GM21447 (cell line): ENCODE data around the gene OXT.
"Not testable (repeated sequence)": the region's sequence is repeated elsewhere in the genome, so short reads cannot be mapped to it uniquely, and the experiment has no call there.

Experiments used
- ATAC-seq: cut with Tn5 transposase; IDR thresholded peaks from one replicate; pipeline ENCODE4 v1.9.1; 2021; ENCODE audit not compliant: unreplicated experiment

Gene OXT

DNA sequence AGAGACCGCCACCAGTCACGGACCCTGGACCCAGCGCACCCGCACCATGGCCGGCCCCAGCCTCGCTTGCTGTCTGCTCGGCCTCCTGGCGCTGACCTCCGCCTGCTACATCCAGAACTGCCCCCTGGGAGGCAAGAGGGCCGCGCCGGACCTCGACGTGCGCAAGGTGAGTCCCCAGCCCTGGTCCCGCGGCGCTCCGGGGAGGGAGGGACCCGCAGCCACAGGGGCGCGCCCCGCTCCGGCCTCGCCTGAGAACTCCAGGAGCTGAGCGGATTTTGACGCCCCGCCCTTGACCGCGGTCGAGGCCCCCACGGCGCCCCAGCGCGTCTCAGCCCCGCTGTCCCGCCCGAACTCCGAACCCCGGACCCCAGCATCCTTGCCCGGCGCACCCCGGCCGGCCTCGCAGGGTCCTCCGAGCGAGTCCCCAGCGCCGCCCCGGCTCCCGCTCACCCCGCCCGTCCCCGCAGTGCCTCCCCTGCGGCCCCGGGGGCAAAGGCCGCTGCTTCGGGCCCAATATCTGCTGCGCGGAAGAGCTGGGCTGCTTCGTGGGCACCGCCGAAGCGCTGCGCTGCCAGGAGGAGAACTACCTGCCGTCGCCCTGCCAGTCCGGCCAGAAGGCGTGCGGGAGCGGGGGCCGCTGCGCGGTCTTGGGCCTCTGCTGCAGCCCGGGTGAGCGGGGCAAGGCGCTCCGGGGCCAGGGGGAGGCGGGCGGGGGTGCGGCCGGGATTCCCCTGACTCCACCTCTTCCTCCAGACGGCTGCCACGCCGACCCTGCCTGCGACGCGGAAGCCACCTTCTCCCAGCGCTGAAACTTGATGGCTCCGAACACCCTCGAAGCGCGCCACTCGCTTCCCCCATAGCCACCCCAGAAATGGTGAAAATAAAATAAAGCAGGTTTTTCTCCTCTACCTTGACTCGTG lies at the start of gene OXT:
TSS of gene OXT (plus strand) at position 11 of the 920 bp plus-strand sequence. CDS start at position 47, 36 bp downstream.
- no peak for ATAC-seq

DNA sequence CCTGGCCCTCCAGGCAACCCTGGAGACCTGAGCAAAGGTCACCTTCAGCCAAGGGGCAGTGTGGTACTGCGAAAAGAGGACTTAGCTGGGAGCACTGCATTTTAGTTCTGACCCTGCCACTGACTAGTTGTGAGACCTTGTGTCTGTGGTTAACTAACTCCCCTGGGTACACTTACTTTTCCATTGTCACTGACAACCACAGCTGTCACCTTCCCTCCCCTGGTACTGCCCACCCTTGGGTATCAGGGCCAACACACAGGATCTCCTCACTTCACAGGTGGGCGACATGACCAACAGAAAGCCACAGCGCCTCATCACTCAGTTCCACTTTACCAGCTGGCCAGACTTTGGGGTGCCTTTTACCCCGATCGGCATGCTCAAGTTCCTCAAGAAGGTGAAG lies 49.6 kb upstream of the OXT start:
- ATAC-seq: no peak

DNA sequence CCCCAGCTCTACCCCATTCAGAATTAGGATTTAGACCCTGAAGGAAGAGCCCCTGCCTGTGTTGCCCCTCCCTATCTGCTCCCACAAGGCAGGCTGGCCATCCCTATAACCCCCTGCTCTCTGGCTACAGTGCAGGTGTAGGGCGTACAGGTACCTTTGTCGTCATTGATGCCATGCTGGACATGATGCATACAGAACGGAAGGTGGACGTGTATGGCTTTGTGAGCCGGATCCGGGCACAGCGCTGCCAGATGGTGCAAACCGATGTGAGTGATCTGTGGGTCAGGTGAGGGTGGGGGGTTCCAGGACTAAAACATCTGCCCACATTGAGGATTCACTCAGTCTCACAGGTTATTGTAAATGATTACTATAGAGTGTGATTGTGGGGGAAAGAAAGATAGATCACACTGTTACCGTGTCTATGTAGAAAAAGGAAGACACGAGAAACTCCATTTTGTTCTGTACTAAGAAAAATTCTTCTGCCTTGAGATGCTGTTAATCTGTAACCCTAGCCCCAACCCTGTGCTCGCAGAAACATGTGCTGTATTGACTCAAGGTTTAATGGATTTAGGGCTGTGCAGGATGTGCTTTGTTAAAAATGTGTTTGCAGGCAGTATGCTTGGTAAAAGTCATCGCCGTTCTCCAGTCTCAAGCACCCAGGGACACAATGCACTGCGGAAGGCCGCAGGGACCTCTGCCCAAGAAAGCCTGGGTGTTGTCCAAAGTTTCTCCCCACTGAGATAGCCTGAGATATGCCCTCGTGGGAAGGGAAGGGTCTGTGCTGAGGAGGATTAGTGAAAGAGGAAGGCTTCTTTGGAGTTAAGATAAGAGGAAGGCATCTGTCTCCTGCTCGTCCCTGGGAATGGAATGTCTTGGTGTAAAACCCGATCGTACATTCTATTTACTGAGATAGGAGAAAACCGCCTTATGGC lies 48.6 kb upstream of the OXT start:
- ATAC-seq: not testable (repeated sequence)

DNA sequence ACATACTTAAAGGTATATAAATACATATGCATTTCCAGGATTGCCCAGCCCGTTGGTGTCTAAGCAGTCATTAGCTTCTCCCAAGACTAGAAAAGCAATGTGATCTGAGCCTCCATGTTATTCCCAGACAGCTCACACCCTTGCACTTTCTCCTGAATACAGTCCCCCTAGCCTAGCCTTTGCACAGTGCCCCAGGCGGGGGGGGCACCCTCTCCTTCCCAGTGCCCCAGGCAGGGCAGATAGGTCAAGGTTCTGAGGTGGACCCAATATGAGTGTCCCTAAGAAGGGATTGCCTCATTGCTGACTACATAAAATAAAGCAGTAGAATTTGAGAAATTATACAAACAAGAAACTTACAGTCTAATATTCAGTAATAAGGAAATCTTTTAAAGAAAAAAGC lies 43.4 kb upstream of the OXT start:
- ATAC-seq: no peak

DNA sequence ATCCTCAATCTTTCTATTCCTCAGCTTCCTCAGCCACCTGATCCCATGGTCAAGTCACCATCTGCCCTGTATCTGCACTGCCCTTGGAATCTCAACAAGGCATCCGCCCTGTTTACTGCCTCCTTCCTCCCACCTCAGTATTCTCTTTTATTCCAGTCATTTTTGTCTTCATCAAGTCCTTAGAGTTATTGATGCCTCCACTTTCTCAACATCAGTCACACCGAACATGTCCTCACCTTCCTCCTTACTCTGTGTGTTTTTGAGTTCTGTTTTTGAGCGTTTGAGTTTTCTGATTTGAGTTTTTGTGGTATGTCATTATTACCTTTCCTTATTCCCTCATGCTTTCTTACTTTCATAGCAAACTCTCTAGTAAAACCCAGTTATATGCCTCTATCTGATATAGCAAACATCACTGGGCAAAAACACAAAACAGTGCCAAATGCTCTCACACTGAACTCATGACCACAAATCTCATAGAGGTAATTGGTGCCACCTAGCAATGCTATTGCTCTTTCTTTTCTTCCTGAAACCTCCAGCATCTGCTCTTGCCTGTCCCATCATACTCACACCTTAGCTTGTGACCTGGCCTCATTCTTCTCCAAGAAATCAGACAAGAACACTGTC lies 39.8 kb upstream of the OXT start:
- ATAC-seq: no peak

DNA sequence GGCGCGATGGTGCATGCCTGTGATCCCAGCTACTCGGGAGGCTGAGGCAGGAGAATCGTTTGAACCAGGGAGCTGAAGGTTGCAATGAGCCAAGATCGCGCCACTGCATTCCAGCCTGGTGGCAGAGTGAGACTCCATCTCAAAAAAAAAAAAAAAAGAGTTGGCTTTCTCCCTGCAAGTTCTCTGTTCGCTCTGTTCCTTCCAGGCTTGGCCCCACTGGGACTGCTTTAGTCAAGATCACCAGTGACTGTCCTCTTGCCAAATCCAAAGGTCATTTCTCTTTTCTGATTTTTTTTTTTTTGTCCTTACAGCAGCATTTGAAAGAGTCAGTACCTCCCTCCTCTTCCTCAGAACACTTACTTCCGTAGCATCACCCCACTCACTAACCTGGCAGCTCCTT lies 38.8 kb upstream of the OXT start:
- ATAC-seq: no peak

DNA sequence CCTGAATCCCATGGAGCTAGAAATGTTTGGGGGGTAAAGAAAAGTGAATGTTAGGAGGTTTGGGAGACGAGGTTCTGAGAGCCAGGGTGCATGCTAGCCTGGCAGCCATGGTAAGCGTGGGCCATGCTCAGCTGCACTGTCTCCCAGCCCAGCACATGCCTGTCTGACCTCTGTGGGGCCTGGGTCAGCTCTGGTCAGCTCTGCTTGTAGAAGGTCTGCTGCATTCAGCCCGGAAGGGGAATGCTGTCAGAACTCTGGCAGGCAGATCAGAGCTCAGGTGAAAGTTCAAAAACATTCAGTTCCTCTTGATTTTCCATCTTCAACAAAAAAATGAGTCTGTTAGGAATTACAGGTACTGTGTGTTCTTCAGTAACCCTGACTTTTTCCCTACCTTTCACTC lies 33.8 kb upstream of the OXT start:
- ATAC-seq: no peak

DNA sequence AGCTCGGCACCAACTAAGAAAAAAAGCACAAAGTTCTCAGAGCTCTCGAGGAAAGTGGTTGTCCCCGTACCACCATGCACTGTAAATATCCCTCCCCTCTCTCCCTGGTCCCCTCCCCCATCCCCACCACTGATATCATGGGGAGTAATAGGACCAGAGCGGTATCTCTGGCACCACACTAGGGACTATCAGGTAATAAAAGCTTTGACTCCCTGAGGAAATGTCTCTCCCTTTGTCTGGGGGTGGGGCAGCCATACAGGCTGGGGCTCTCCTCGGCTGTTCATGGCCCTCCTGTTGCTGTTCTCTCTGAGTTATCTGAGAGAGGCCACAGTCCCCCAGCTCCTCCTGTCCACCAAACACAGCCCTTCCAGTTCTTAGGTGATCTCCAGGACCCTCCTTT lies 33.0 kb upstream of the OXT start:
- ATAC-seq: no peak

DNA sequence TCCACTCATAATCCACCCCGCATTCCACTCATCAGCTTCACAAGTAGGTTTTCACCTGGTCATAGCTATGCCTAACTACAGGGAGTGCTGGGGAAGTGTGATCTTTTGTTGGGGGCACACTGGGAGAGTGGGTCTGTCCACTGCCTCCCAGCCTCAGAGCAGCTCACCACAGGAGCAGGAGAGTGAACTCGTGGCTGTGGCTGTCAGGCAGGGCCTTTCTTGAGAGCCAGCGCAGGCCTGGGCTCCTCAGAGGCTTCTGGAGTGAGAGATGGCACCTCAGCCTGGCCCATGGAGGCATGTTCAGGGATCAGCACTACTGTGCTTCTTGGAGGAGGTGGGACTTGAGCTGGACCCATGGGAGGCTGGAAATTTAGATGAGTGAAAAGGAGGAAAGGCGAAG lies 32.0 kb upstream of the OXT start:
- no peak for ATAC-seq

DNA sequence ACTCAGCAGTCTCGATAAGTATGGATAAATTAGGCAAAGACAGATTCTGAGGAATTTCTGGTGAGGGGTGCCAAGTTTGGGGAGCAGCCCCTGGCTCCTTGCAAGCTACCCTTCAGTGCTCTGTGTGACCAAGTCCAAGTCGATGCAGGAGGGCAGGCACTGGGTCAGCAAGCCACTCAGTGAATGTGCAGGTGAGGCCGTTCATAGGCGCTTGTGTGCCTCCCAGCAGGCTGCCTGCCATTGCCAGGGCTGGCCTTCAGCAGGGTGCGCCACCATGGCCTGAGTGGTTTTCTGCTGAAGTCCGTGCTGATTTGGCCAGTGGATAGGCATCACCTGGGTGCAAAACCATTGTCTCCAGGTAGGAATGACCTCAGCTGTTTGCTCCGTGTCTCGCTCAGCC lies 31.3 kb upstream of the OXT start:
- no peak for ATAC-seq

DNA sequence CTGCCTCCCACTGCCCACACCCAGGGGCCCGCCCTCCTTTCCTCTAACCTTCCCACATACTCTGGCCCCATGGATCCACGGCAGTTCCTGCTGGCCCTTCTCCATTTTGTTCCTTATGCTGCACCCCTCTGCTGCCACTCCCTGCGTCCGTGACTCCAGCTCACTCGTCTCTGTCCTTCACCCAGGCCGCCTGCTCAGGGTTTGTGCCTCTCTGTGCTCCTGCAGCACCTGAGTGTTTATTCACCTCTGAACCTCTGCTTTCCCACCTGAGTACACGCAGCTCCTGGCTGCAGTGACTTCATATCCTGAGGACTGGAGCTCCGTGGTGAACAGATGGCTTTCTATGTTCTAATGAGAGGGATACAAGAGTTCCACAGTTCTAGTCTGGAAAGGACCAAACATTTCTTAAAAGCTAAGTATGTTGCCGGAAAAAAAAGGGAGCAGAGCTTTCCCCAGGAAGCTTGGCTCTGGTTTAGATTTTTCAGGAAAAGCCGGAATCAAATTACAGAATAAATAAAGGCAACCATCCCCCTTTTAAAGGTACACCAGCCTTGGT lies 29.5 kb upstream of the OXT start:
- no peak for ATAC-seq

DNA sequence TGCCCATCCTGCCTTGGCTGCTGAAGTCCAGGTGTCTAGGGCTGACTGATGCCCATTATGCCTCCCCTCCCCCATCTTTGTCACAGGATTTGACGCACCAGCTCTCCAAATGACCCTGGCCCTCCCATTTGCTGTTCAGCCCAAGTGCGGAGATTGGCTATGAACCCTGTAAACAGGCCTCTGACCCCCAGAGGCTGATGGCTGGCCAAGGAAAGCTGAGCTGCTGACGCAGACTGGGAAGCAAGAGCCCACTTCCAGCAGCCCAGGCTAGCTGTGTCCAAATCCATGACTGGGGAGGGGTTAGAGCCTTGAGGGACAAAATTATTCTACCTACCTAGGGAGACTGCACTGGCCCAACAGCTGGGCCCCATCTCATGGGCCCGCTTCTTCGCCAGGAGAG lies 28.8 kb upstream of the OXT start:
- ATAC-seq: no peak

DNA sequence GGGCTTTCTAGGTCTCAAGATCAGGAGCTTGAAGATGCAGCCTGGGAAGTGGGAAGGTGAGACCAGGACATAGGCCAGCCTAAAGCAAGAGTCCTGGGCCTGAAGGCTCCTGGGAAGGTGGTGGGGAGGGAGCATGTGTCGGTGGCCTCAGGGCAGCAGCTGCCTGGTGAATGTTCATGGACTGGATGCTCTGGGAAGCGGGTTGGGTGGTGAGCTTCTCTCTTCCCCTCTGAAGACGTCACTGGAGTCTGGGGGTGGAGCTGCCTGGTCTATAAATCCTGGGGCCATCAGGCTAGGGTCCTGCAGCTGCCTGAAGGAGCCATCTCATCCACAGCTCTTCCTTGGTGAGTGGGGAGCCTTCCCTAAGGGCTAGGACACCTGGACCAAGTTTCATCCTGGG lies 28.1 kb upstream of the OXT start, which contains the start of gene GNRH2:
TSS of gene GNRH2 (plus strand) at position 301 of the 400 bp plus-strand sequence. CDS start 793 bp downstream, outside the sequence.
- ATAC-seq: no peak

DNA sequence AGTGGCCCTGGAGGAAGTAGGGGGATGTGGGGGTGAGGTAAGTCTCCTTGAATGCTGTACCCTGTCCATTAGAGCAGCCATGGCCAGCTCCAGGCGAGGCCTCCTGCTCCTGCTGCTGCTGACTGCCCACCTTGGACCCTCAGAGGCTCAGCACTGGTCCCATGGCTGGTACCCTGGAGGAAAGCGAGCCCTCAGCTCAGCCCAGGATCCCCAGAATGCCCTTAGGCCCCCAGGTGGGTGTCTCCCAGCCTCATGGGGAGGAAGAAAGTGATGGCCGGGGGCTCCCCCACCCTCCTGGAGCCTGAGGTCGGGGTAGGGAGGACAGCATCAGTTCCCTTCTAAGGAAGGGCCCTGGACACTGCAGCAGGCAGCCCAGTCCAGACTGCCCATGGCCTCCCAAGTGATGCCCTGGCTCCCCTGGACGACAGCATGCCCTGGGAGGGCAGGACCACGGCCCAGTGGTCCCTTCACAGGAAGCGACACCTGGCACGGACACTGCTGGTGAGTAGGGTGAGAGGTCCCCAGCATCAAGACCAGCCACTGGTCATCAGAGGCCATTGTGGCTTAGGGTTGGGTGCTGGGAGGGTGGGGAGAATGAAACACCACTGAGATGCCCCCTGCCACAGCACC lies 27.0 kb upstream of the OXT start:
- no peak for ATAC-seq

DNA sequence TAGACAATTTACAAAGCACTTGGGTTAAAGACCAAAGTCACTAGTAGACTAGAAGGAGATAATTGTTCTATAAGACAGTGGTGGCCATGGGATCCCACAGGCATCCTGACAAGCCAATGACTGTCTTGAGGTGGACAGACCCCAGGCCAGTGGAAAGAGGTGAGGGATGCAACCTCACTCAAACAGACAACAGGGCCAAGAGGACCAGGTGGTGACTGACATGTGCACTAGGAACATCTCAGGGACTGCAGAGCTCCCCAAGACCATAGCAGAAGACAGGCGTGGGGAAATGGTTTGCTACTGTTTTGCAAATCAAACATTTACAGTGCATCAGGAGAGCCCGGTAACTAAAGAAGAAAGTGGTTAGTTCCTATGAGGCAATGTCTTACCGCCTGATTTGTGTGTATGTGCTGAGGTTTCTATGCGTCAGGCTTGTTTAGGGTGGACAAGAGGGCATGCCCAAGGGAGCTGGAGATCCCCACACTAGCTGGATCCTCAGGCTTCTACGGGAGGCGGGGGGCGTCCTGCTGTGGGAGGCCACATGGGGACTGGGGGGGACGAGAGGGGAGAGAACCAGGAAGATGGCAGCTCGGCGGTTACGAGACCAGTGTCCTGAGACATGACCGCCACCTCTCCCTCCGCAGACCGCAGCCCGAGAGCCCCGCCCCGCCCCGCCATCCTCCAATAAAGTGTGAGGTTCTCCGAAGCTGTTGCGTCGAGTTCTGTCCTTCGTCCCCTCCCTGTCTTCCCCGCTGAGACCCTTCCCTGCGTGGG lies 26.2 kb upstream of the OXT start:
- peak; percentile 45 for ATAC-seq

DNA sequence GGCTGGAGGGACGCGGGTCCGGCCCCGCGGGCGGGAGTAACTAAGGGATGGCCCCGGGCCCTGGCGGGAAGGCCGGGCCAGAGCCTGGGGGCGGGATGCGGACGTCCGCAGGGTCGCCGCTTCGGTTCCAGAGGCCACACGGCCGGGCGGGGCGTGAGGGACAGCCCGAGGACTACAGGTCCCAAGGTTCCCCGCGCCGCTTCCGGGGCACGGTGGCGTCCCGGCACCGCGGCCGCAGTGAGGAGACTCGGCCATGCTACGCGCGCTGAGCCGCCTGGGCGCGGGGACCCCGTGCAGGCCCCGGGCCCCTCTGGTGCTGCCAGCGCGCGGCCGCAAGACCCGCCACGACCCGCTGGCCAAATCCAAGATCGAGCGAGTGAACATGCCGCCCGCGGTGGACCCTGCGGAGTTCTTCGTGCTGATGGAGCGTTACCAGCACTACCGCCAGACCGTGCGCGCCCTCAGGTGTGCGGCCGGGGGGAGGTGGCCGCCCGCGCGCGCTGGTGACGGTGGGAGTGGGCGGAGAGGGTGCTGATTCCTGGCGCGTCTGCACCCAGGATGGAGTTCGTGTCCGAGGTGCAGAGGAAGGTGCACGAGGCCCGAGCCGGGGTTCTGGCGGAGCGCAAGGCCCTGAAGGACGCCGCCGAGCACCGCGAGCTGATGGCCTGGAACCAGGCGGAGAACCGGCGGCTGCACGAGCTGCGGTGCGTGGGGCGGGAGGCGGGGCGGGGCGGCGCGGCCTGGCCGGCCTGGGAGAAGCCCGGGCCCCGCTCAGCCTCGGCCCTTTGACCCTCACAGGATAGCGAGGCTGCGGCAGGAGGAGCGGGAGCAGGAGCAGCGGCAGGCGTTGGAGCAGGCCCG lies 25.4 kb upstream of the OXT start, which contains the start of gene MRPS26:
TSS of gene MRPS26 (plus strand) at position 237 of the 861 bp plus-strand sequence. CDS start at position 254, 17 bp downstream.
- ATAC-seq: peak; percentile 85

DNA sequence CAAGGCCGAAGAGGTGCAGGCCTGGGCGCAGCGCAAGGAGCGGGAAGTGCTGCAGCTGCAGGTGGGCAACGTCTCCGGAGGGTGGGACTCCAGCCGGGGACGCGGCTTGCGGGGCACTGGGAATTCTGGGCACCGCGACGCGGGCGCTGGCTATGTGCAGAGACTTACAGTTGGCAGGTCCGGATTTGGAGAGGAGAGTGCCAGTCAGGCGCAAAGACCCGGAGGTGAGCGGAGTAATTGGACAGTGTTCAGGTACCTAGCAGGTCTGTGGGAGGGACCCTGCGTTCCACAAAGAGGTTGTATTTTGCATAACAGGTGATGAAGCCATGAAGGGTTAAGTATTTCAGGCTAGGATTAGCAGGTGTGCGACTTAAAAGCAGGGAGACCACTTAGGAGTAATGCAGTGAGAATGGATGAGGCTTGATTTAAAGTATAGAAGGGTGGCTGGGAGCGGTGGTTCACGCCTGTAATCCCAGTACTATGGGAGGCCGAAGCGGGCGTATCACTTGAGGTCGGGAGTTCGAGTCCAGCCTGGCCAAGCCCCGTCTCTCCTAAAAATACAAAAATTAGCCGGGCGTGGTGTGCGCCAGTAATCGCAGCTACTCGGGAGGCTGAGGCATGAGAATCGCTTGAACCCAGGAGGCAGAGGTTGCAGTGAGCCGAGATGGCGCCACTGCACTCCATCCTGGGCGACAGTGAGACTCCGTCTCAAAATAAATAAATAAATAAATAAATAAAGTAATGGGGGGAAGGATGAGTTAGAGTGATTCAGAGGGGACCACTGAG lies 24.6 kb upstream of the OXT start:
- peak; percentile 4 for ATAC-seq
